WI38 (cell line): Measurements from ENCODE around the gene NTHL1.

Experiments used
- H3K4me3 ChIP-seq: 2 replicates; pipeline ENCODE4 v1.5.1; 2011; ENCODE audit warnings: low read depth, mild to moderate bottlenecking, control low read depth, low read length
- CTCF ChIP-seq: IDR thresholded peaks from 2 replicates; pipeline ENCODE4 v1.5.1; 2012; ENCODE audit warnings: low read depth, mild to moderate bottlenecking, control low read depth, low read length

The NTHL1 gene

GRCh38 chr16:2092256-2092620 is 44.6 kb upstream of the NTHL1 start:
- H3K4me3 ChIP-seq: no peak overlapping the region
- no peak for TF ChIP-seq CTCF

- TF ChIP-seq CTCF: no peak
- no peak overlapping the region for H3K4me3 ChIP-seq
Measured at GRCh38 chr16:2091547-2092255, 44.1 kb upstream of the NTHL1 start.

- no peak for TF ChIP-seq CTCF
- no peak overlapping the region for H3K4me3 ChIP-seq
Measured at GRCh38 chr16:2090777-2091546, 43.3 kb upstream of the NTHL1 start.

GRCh38 chr16:2090481-2090776 is 42.8 kb upstream of the NTHL1 start:
- no peak for TF ChIP-seq CTCF
- H3K4me3 ChIP-seq: no peak overlapping the region

GRCh38 chr16:2089706-2090480 is 42.3 kb upstream of the NTHL1 start:
- H3K4me3 ChIP-seq: no peak overlapping the region
- no peak for TF ChIP-seq CTCF

GRCh38 chr16:2088759-2089358 is 41.2 kb upstream of the NTHL1 start:
- no peak for TF ChIP-seq CTCF
- no peak overlapping the region for H3K4me3 ChIP-seq
